ENCODE results near the gene SSRP1.

The SSRP1 gene

DNA sequence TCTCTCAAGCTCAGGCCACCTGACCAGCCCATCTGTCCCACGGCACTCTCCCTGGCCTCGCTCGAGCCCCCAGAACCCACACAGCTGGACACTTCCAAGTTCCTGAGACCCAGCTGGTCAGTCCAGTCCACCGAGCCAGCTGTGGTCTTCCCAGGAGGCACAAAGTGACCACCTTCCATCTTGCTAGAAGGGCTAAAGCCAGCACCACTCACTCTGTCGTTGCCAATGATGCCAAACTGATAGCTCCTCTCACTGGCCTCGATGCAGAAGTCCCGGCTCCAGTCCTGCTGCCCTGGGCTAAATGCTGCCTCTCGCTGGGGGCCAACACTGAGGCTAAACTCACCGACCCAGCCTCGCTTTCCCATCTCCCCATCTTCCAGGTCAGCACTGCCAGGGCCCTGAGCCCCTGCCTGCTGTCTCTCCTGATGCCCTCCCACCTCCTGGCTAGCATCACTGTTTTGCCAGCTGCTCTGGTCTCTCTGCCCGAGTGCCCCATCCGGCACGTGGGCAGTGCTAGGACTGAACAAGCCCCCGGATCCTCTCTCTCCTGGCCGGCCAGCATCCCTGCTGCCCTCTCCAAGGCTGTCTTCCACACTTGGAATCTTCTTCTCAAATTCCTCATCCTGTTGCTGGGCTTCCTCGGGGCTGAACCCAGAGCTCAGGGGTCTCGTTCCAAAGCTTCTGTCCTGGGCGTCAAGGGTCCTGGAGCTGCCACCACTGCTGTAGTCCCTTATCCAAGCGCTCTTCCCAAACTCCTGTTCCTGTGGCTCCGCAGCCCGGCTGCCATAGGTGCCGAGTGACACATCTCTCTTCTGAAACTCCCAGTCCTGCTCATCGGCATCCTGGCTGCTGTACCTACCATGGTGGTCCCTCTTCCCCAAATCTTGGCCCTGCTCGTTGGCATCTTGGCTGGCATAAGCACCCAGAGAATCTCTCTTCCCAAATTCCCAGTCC, 26.3 kb downstream of the SSRP1 start:
- Histone ChIP-seq H3K9ac (ENCODE audit: low read depth, low read length) (no peak overlapping the region), H3K9me3 (ENCODE audit: control insufficient read depth, insufficient read depth, low read length) (no peaks in the 10 kb centered on the region), H3K36me3 (ENCODE audit: control insufficient read depth, insufficient read depth, low read length) (peaks cover 54% of the 10 kb centered on the region), H3K4me3 (ENCODE audit: low read depth, low read length) (no peak overlapping the region), H3K27me3 (ENCODE audit: control insufficient read depth, insufficient read depth, low read length) (no peaks in the 10 kb centered on the region), H3K4me1 (ENCODE audit: control insufficient read depth, insufficient read depth, low read length) (peaks cover 15% of the 10 kb centered on the region)

DNA sequence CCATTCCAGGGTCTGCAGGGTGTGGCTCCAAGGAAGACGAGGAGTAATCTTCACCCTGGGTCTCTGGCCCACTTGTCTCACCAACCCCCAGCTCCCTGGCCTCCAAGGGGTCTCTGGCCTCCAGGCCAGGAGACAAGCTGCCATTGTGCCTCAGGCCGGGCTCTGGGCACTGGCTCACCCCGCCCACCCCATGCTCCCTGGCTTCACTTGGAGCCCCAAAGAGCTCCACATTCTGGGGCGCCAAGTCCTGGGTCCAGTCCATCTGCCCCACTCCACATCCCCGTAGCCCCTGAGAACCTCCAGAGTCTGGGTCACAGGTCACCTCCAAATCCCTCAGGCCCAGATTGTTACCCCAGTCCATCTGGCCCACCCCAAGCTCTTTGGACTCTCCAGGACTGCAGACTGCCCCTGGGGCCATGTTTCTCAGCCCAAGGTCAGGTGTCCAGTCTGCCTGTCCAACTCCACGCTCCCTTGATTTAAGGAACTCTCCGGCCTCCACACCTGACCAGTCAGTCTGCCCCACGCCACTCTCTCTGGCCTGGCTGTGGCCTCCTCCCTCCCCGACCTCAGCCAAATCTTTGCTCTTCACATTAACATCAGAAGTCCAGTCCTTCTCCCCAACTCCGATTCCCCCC, 27.1 kb downstream of the SSRP1 start:
- no peaks in the 10 kb centered on the region for H3K27me3 ChIP-seq (ENCODE audit: control insufficient read depth, insufficient read depth, low read length)
- no peak overlapping the region for H3K9ac ChIP-seq (ENCODE audit: low read depth, low read length)
- H3K4me3 ChIP-seq (ENCODE audit: low read depth, low read length): no peak overlapping the region
- H3K9me3 ChIP-seq (ENCODE audit: control insufficient read depth, insufficient read depth, low read length): no peaks in the 10 kb centered on the region
- peaks cover 10% of the 10 kb centered on the region for H3K4me1 ChIP-seq (ENCODE audit: control insufficient read depth, insufficient read depth, low read length)
- H3K36me3 ChIP-seq (ENCODE audit: control insufficient read depth, insufficient read depth, low read length): peaks cover 46% of the 10 kb centered on the region

DNA sequence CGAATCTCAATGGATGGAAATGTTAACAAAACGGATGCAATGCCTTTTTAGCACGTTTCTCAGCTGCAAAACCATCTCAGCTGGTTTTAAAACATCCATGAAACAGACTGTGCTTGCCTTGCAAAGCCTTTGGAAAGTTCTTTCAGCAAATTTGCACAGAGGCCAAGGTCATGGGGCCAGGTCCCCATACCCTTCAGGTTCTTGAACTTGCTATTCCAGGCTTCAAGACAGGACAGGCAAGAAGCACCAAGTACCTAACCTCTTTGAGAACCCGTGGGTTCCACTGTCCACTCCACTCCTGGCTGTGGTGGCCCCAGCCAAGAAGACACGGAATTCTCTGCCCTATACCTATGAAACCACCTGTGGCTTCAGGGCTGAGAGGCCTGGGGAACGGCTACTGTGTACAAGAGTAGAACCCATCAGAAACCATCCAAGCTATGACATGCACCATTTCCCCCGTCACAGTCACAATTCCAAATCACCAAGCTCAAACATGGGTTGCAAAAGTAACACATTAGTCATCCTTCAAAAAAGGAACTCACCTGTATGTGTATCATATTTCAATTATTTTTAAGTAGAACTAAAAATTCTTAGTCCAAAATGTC, 27.9 kb downstream of the SSRP1 start:
- H3K36me3 ChIP-seq (ENCODE audit: control insufficient read depth, insufficient read depth, low read length): peaks cover 38% of the 10 kb centered on the region
- no peaks in the 10 kb centered on the region for H3K27me3 ChIP-seq (ENCODE audit: control insufficient read depth, insufficient read depth, low read length)
- H3K9ac ChIP-seq (ENCODE audit: low read depth, low read length): no peak overlapping the region
- H3K9me3 ChIP-seq (ENCODE audit: control insufficient read depth, insufficient read depth, low read length): no peaks in the 10 kb centered on the region
- H3K4me3 ChIP-seq (ENCODE audit: low read depth, low read length): no peak overlapping the region
- H3K4me1 ChIP-seq (ENCODE audit: control insufficient read depth, insufficient read depth, low read length): peaks cover 10% of the 10 kb centered on the region

DNA sequence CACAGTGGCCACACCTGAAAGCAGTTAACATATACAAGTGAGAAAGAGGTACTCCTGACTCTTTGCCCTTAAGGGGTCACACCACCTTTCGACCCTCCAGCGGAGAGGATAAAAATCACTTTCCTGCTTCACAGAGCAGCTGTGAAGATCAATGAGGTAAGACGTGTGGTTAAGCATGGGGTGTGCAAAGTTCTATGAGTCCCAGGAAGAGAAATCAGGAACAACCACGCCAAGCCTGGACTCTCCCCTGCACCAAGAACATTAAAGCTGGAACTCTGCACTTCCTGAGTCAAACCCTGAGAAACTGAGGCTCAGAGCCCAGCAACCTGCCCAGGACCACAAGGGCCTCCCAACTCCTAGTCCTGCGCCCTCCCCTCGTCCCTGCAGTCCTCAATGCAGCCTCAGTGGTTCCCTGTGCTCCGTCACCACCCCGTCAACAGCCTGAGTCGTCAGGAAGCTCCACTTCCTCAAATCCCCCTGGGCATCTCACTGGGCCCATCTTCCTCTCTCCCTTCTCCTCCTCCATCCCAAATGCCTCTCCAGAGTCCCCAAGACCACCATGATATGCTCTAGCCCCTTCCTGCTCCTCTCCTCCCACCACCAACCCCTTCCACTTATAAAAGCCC, 28.6 kb downstream of the SSRP1 start:
- Histone ChIP-seq H3K9ac (ENCODE audit: low read depth, low read length) (no peak overlapping the region), H3K36me3 (ENCODE audit: control insufficient read depth, insufficient read depth, low read length) (peaks cover 37% of the 10 kb centered on the region), H3K9me3 (ENCODE audit: control insufficient read depth, insufficient read depth, low read length) (no peaks in the 10 kb centered on the region), H3K4me1 (ENCODE audit: control insufficient read depth, insufficient read depth, low read length) (peaks cover 8% of the 10 kb centered on the region), H3K27me3 (ENCODE audit: control insufficient read depth, insufficient read depth, low read length) (no peaks in the 10 kb centered on the region), H3K4me3 (ENCODE audit: low read depth, low read length) (no peak overlapping the region)

DNA sequence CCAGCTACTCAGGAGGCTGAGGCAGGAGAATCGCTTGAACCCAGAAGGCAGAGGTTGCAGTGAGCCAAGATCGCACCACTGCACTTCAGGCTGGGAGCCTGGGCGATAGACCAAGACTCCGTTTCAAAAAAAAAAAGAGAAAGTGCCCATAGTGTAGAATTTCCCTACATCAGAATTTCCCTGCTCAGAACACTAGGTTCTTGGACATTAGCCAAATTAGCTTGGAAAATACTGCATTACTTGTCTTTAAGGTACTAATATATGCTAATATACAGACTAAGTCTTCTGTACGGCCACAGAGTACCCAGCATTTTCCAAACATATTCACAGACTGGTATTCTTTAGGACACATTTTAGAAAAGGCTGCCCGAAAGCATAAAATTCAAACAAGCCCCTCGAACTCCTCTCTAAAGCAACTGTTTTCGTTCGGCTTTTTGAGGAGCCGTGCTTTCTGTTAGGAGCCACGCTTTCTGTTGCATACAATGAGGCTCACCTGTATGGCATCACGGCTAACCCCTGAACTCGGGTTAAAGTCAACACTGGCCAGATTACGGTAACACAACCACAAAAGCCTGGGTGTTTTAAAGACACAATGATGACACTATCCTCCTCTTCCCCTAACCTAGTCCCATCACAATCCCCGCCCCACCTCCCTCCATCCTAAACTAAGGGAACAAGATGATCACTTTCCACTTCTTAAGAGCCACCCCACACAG, 29.4 kb downstream of the SSRP1 start:
- H3K4me3 ChIP-seq (ENCODE audit: low read depth, low read length): no peak overlapping the region
- no peaks in the 10 kb centered on the region for H3K9me3 ChIP-seq (ENCODE audit: control insufficient read depth, insufficient read depth, low read length)
- H3K4me1 ChIP-seq (ENCODE audit: control insufficient read depth, insufficient read depth, low read length): peaks cover 4% of the 10 kb centered on the region
- H3K27me3 ChIP-seq (ENCODE audit: control insufficient read depth, insufficient read depth, low read length): no peaks in the 10 kb centered on the region
- H3K9ac ChIP-seq (ENCODE audit: low read depth, low read length): no peak overlapping the region
- H3K36me3 ChIP-seq (ENCODE audit: control insufficient read depth, insufficient read depth, low read length): peaks cover 44% of the 10 kb centered on the region

DNA sequence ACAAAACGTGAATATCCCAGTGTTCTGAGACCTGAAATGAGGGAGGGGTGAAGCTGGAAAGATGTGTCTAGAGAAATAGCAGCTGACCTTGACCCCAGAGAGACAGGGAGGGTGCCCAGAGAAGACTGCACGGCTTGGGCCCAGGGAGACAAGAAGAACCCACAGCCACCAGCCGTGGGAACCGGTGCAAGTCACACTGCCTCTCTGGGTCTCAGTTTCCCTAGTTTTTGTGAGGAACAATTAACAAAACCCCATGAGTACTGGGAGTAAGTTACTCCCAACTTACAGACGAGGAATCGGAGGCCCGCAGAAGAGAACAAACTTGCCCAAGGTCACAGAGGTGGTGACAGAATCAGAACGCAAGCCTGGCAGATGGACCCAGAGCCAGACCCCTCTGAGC, 30.2 kb downstream of the SSRP1 start:
- H3K4me3 ChIP-seq (ENCODE audit: low read depth, low read length): no peak overlapping the region
- H3K36me3 ChIP-seq (ENCODE audit: control insufficient read depth, insufficient read depth, low read length): peaks cover 52% of the 10 kb centered on the region
- peaks cover 1% of the 10 kb centered on the region for H3K4me1 ChIP-seq (ENCODE audit: control insufficient read depth, insufficient read depth, low read length)
- no peaks in the 10 kb centered on the region for H3K27me3 ChIP-seq (ENCODE audit: control insufficient read depth, insufficient read depth, low read length)
- no peaks in the 10 kb centered on the region for H3K9me3 ChIP-seq (ENCODE audit: control insufficient read depth, insufficient read depth, low read length)
- H3K9ac ChIP-seq (ENCODE audit: low read depth, low read length): no peak overlapping the region

DNA sequence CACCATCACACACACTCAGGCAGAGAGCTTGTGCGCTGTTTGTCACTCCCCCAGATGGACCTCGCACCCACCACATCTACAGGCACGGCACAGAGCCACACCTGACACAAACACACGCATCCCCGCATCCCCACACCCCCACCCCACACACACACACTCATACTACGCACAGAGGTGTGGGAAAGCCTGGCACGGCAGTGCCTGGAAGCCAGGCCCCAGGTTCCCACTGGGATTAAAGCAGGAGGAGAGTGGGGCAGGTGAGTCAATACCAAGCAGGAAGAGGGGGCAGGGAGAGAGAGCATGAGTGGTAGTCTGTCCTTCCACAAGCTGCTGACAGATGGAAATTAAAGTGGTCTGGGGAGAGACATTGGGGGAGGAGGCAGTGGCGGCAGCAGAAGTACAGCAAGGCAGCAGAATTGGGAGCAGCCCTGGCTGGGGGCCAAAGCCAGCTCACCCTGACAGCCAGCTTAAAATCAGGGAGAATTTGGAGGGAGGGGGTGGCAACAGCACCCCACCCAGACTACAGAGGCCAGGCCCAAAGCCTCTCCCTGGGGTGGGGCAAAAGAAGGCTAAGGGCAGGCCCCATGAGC, 31.6 kb downstream of the SSRP1 start:
- peaks cover 53% of the 10 kb centered on the region for H3K36me3 ChIP-seq (ENCODE audit: control insufficient read depth, insufficient read depth, low read length)

DNA sequence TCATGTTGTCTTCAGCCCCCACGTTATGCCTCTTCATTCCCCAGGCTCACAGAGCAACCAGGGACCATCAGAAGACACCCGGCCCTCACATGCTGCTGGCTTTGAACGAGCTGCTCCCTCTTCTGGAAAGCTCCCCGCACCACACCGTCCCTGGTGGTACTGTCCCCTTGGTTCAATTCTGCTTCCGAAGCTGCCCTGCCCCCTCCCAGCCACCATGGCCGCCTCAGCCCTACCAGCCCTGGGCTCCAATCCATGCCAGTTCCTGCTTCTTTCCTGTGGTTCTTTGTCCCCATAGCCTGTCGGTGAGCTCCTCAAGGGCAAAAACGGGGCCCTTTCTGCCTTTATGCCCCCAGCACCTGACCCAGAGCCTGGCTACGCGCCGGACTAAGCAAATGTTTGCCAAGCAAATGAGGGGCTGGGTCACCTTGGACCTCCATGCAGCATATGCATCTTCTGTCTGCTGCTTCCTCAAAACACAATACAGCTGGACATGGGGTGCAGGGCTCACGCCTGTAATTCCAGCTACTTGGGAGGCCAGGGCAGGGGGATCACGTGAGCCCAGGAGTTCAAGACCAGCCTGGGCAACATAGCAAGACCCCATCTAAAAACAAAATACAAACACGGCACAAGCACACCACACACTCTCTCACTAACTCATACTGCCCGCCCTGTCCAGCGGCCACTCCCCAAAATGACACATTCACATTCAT, 32.3 kb downstream of the SSRP1 start:
- Histone ChIP-seq H3K9ac (ENCODE audit: low read depth, low read length) (no peak overlapping the region), H3K4me1 (ENCODE audit: control insufficient read depth, insufficient read depth, low read length) (no peaks in the 10 kb centered on the region), H3K27me3 (ENCODE audit: control insufficient read depth, insufficient read depth, low read length) (no peaks in the 10 kb centered on the region), H3K9me3 (ENCODE audit: control insufficient read depth, insufficient read depth, low read length) (no peaks in the 10 kb centered on the region), H3K36me3 (ENCODE audit: control insufficient read depth, insufficient read depth, low read length) (peaks cover 47% of the 10 kb centered on the region), H3K4me3 (ENCODE audit: low read depth, low read length) (no peak overlapping the region)

More for the DNA sequence above, 31.6 kb downstream of the SSRP1 start:
- H3K4me1 ChIP-seq (ENCODE audit: control insufficient read depth, insufficient read depth, low read length): no peaks in the 10 kb centered on the region
- no peaks in the 10 kb centered on the region for H3K27me3 ChIP-seq (ENCODE audit: control insufficient read depth, insufficient read depth, low read length)
- H3K9me3 ChIP-seq (ENCODE audit: control insufficient read depth, insufficient read depth, low read length): no peaks in the 10 kb centered on the region
- no peak overlapping the region for H3K9ac ChIP-seq (ENCODE audit: low read depth, low read length)
- no peak overlapping the region for H3K4me3 ChIP-seq (ENCODE audit: low read depth, low read length)

DNA sequence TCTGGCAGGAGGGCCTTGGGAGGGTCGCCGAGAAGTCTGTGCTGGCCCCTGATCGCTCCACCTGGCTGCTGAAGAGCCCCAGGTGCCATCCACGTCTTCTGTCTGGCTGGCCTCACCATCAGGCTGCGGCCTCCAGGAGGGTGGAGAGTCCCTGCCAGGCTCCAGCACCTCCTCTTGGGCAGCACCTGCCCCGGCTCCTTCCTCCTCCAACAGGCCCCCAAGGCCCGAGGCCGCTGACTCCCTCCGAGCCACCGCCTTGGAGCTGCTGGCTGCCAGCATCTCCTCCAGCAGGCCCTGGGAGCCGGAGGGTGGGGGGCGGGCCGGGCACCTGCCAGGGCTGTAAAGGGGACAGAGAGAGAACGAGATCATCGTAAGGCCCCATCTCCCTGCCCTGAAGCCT, 33.2 kb downstream of the SSRP1 start:
- Histone ChIP-seq H3K4me3 (ENCODE audit: low read depth, low read length) (no peak overlapping the region), H3K27me3 (ENCODE audit: control insufficient read depth, insufficient read depth, low read length) (no peaks in the 10 kb centered on the region), H3K36me3 (ENCODE audit: control insufficient read depth, insufficient read depth, low read length) (peaks cover 47% of the 10 kb centered on the region), H3K4me1 (ENCODE audit: control insufficient read depth, insufficient read depth, low read length) (no peaks in the 10 kb centered on the region), H3K9me3 (ENCODE audit: control insufficient read depth, insufficient read depth, low read length) (no peaks in the 10 kb centered on the region), H3K9ac (ENCODE audit: low read depth, low read length) (no peak overlapping the region)

DNA sequence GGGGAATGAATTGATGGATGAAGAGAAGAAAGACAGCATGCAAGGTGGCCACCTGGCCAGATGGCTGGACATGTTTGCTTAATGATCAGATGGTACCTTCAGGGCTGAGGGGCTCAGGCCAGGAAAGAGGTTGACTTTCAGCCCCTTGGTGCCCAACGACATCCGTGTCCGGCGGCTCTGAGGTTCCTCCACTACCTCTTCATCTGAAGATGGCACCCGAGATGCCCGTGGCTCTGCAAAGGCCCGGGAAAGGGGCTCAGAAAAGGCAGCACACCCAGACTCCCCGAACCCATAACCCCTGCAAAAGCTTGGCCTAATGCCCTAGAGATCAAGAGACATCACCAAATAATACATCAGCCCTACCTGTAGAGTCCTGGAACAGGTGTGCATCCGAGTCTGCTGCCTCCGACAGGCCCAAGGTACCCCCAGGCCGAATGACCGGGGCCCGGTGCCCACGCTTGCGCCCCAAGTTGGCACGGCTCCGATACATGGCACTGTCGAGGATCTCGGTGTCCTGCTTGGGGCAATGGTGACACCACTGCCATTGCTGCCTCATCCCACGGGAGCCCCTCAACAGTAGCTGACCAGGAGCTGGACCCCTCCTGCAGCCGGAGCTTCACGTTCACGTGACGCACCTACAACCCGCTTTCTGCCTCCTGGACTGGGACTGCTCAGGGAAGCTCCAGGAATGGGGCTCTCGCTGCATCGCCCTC, 33.8 kb downstream of the SSRP1 start:
- H3K36me3 ChIP-seq (ENCODE audit: control insufficient read depth, insufficient read depth, low read length): peaks cover 45% of the 10 kb centered on the region
- no peaks in the 10 kb centered on the region for H3K4me1 ChIP-seq (ENCODE audit: control insufficient read depth, insufficient read depth, low read length)
- no peaks in the 10 kb centered on the region for H3K27me3 ChIP-seq (ENCODE audit: control insufficient read depth, insufficient read depth, low read length)
- no peaks in the 10 kb centered on the region for H3K9me3 ChIP-seq (ENCODE audit: control insufficient read depth, insufficient read depth, low read length)
- H3K4me3 ChIP-seq (ENCODE audit: low read depth, low read length): no peak overlapping the region
- H3K9ac ChIP-seq (ENCODE audit: low read depth, low read length): no peak overlapping the region

Data from iPS-15b (cell line).